ACC112 (cell line): Measurements from ENCODE around the gene OR4D6.

Source experiments
- H2AFZ ChIP-seq: fragments of 200-600 bp; sonication (generic); one replicate; pipeline ENCODE4 v1.6.0; 2017; ENCODE audit warnings: antibody characterized with exemption, low read length; ENCODE audit not compliant: unreplicated experiment
- H3K27ac ChIP-seq: fragments of 200-600 bp; sonication (generic); 2 replicates; pipeline ENCODE4 v1.5.1; 2014; ENCODE audit warnings: low read depth, mild to moderate bottlenecking, antibody characterized with exemption, low read length, moderate library complexity
- H3K27me3 ChIP-seq: fragments of 200-600 bp; sonication (generic); 2 replicates; pipeline ENCODE4 v1.6.1; 2014; ENCODE audit warnings: mild to moderate bottlenecking, antibody characterized with exemption, low read length, moderate library complexity, mixed read lengths; ENCODE audit not compliant: insufficient read depth
- H3K36me3 ChIP-seq: fragments of 200-600 bp; sonication (generic); 2 replicates; pipeline ENCODE4 v1.6.1; 2016; ENCODE audit warnings: mild to moderate bottlenecking, antibody characterized with exemption, low read length, moderate library complexity, mixed read lengths; ENCODE audit not compliant: insufficient read depth
- H3K4me1 ChIP-seq: fragments of 200-600 bp; sonication (generic); one replicate; pipeline ENCODE4 v1.6.1; 2016; ENCODE audit warnings: low read length, mixed read lengths; ENCODE audit not compliant: insufficient read depth, unreplicated experiment, control insufficient read depth
- H3K4me3 ChIP-seq: fragments of 200-600 bp; sonication (generic); 2 replicates; pipeline ENCODE4 v1.5.1; 2014; ENCODE audit warnings: mild to moderate bottlenecking, low read depth, low read length
- H3K79me2 ChIP-seq: fragments of 200-600 bp; sonication (generic); one replicate; pipeline ENCODE4 v1.6.0; 2016; ENCODE audit warnings: low read length; ENCODE audit not compliant: control insufficient read depth, unreplicated experiment, insufficient read depth

Gene OR4D6

GRCh38 chr11:59503276-59503675 lies 46.5 kb downstream of the OR4D6 start, which contains the start of gene OR4D11:
OR4D11 (plus strand) TSS chr11:59503576; CDS start chr11:59503576, 0 bp downstream.
- H3K4me3 ChIP-seq, result no peak within 1 kb of the TSS

More at GRCh38 chr11:59503276-59503675, 46.5 kb downstream of the OR4D6 start, which contains the start of gene OR4D11:
- H3K27ac ChIP-seq, result no peak within 1 kb of the TSS
- no peaks in the 10 kb centered on the region for H3K4me1 ChIP-seq
- H3K36me3 ChIP-seq, result no peaks in the 10 kb centered on the region
- peaks cover 42% of the 10 kb centered on the region for H3K27me3 ChIP-seq
- H3K79me2 ChIP-seq, result no peaks in the 10 kb centered on the region
- H2AFZ ChIP-seq, result no peak within 1 kb of the TSS
